Naive thymus-derived CD4-positive, alpha-beta T cell (primary cell): ENCODE data around the gene LPGAT1. TPM values are rescaled to one million over a fixed set of nuclear protein-coding genes. Genes with fewer than 3 reads are reported as not detected.

ENCODE experiments used
- ATAC-seq: fragments of 150-1000 bp; cut with Tn5 transposase; 2 replicates; pipeline ENCODE4 v1.10.0; 2021; ENCODE audit warnings: mild to moderate bottlenecking, moderate library complexity
- CTCF ChIA-PET: fragments of 350-600 bp; sonication (Branson Sonifier 250); formaldehyde crosslinking; loops from one replicate; lab custom pipeline; 2021; ENCODE audit warnings: antibody characterized with exemption; lab: Charles Lee
- POLR2A ChIA-PET: fragments of 350-600 bp; sonication (Branson Sonifier 250); formaldehyde crosslinking; loops from one replicate; lab custom pipeline; 2021; ENCODE audit warnings: antibody characterized with exemption, inconsistent platforms; lab: Charles Lee
- DNase-seq, 9 donors: peaks; one replicate each; pipeline versions ENCODE4 v3.0.0 to v3.0.0-alpha.2; 2020 to 2022; ENCODE audit warnings: mixed read lengths in 1 of 9
- H3K27ac ChIP-seq: one replicate; pipeline ENCODE4 v1.7.0; 2013; ENCODE audit warnings: mild to moderate bottlenecking, low read depth, low read length, moderate library complexity
- H3K27me3 ChIP-seq, 2 donors: one replicate each; pipeline ENCODE4 v1.7.0; 2013; ENCODE audit warnings: low read length in 2 of 2, mild to moderate bottlenecking in 2 of 2, moderate library complexity in 2 of 2; ENCODE audit not compliant: control insufficient read depth in 2 of 2, insufficient read depth in 2 of 2
- H3K36me3 ChIP-seq, 3 experiments: 1 replicate in 2 of 3; 2 replicates in 1 of 3; pipeline ENCODE4 v1.7.0; 2013; ENCODE audit warnings: low read length in 3 of 3, mild to moderate bottlenecking in 3 of 3, moderate library complexity in 1 of 3; ENCODE audit not compliant: insufficient read depth in 3 of 3, control insufficient read depth in 2 of 3
- H3K4me1 ChIP-seq, 2 donors: one replicate each; pipeline ENCODE4 v1.7.0; 2013; ENCODE audit warnings: low read length in 2 of 2, mild to moderate bottlenecking in 2 of 2, moderate library complexity in 1 of 2; ENCODE audit not compliant: control insufficient read depth in 2 of 2, insufficient read depth in 2 of 2
- H3K4me3 ChIP-seq: 2 replicates; pipeline ENCODE4 v1.7.0; 2013; ENCODE audit warnings: mild to moderate bottlenecking, low read length
- H3K9me3 ChIP-seq, 3 experiments: 1 replicate in 2 of 3; 2 replicates in 1 of 3; pipeline ENCODE4 v1.7.0; 2013; ENCODE audit warnings: low read length in 3 of 3; ENCODE audit not compliant: control insufficient read depth in 2 of 3
- H3K27ac Mint-ChIP-seq, 9 donors: one replicate each; pipeline ENCODE4 v1.8.0; 2020 to 2022; ENCODE audit warnings: mixed read lengths in 9 of 9, mild to moderate bottlenecking in 8 of 9, moderate library complexity in 5 of 9, inconsistent platforms in 2 of 9
- H3K27me3 Mint-ChIP-seq, 5 donors: one replicate each; pipeline ENCODE4 v1.8.0; 2021 to 2022; ENCODE audit warnings: mixed read lengths in 5 of 5, mild to moderate bottlenecking in 1 of 5
- H3K36me3 Mint-ChIP-seq, 5 donors: one replicate each; pipeline ENCODE4 v1.8.0; 2020 to 2022; ENCODE audit warnings: mixed read lengths in 5 of 5, mild to moderate bottlenecking in 3 of 5, inconsistent platforms in 1 of 5
- H3K4me1 Mint-ChIP-seq, 7 donors: one replicate each; pipeline ENCODE4 v1.8.0; 2020 to 2022; ENCODE audit warnings: mixed read lengths in 7 of 7, mild to moderate bottlenecking in 3 of 7, inconsistent platforms in 1 of 7
- H3K4me3 Mint-ChIP-seq, 10 donors: one replicate each; pipeline ENCODE4 v1.8.0; 2020 to 2022; ENCODE audit warnings: mild to moderate bottlenecking in 10 of 10, mixed read lengths in 10 of 10, moderate library complexity in 6 of 10, inconsistent platforms in 2 of 10
- H3K9me3 Mint-ChIP-seq, 11 donors: one replicate each; pipeline ENCODE4 v1.8.0; 2020 to 2022; ENCODE audit warnings: mixed read lengths in 11 of 11, mild to moderate bottlenecking in 4 of 11, inconsistent platforms in 1 of 11, moderate library complexity in 1 of 11
- intact Hi-C, 2 donors: fragments of 100-400 bp; cut with micrococcal nuclease; formaldehyde crosslinking; loops; one replicate each; pipeline ENCODE4 v1.15.1; 2023
- polyA plus RNA-seq, 2 donors: library from polyadenylated mRNA; unstranded; fragments of 300-500 nt; fragmentation: Illumina TruSeq; gene quantifications; one replicate each; pipeline ENCODE4 v1.2.3, GENCODE V29; 2021
- total RNA-seq, 6 experiments: library from RNA in 5 of 6; stranded (reverse) in 5 of 6; gene quantifications; 1 replicate in 5 of 6; 2 replicates in 1 of 6; pipeline ENCODE4 v1.2.3 and lab custom pipeline; 2021 to 2026

Gene LPGAT1
- total and polyA plus RNA-seq, 7 experiments from 2014 or later = 6.3 to 76.1 (median 13.6) TPM

- no peak for ATAC-seq
- no peak overlapping the region for H3K4me3 ChIP-seq
- Mint-ChIP-seq H3K27ac (no peak overlapping the region), H3K4me1 (peaks cover 0 to 13% (median 0%) of the 10 kb centered on the region in 7 donors), H3K36me3 (peaks cover 4 to 67% (median 61%) of the 10 kb centered on the region in 5 donors), H3K4me3 (no peak overlapping the region), H3K9me3 (peaks cover 0 to 36% (median 11%) of the 10 kb centered on the region in 11 donors), H3K27me3 (no peaks in the 10 kb centered on the region)
- no peaks in the 10 kb centered on the region for H3K36me3 ChIP-seq
- no peaks in the 10 kb centered on the region for H3K4me1 ChIP-seq
- intact Hi-C loops = no loop called here
- no peaks in the 10 kb centered on the region for H3K9me3 ChIP-seq
- POLR2A ChIA-PET = no interaction called here
- CTCF ChIA-PET = no interaction called here
- no peak overlapping the region for H3K27ac ChIP-seq
- H3K27me3 ChIP-seq = no peaks in the 10 kb centered on the region
- no peak for DNase-seq
These were observed 25.6 kb downstream of the LPGAT1 start for GRCh38 chr1:211804915-211805314.

DNA sequence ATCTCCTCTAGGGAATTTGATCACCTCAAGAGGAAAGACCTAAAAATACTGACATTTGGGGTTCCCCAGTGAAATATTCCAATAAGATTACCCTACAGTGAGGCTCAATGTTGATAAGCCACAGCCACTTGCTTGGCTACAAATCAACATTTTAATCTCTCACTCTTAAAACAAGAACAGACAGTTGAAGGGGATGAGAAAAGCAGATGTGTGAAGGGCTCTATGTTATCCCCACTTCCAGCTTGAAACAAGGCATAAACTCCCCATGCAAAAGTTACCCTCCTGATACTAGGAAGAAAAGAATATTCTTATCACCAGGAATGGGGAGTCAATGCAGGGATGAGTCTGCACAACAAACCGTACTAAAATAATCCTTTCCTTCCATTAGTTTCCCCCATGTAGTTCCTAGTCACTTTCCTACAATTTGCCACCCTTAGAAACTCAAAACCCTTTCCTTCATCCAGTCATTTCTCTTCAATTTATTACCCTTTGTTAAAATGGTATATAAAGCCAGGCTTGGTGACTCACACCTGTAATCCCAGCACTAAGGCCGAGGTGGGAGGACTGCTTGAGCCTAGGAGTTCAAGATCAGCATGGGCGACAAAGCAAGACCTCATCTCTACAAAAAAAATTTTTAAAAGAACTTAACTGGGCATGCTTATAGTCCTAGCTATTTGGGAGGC lies 29.5 kb downstream of the LPGAT1 start:
- Mint-ChIP-seq H3K27me3 (no peaks in the 10 kb centered on the region), H3K27ac (no peak overlapping the region), H3K4me1 (peaks cover 0 to 13% (median 0%) of the 10 kb centered on the region in 7 donors), H3K9me3 (peaks cover 0 to 28% (median 11%) of the 10 kb centered on the region in 11 donors), H3K4me3 (no peak overlapping the region), H3K36me3 (peaks cover 3 to 60% (median 46%) of the 10 kb centered on the region in 5 donors)
- ATAC-seq (no peak), DNase-seq (no peak)
- POLR2A ChIA-PET = no interaction called here
- Histone ChIP-seq H3K27ac (no peak overlapping the region), H3K27me3 (no peaks in the 10 kb centered on the region), H3K36me3 (no peaks in the 10 kb centered on the region), H3K9me3 (no peaks in the 10 kb centered on the region), H3K4me1 (no peaks in the 10 kb centered on the region), H3K4me3 (no peak overlapping the region)
- intact Hi-C loops = no loop called here
- CTCF ChIA-PET = no interaction called here

GRCh38 chr1:211797994-211798393 lies 32.6 kb downstream of the LPGAT1 start:
- POLR2A ChIA-PET = no interaction called here
- intact Hi-C loops = no loop called here

DNA sequence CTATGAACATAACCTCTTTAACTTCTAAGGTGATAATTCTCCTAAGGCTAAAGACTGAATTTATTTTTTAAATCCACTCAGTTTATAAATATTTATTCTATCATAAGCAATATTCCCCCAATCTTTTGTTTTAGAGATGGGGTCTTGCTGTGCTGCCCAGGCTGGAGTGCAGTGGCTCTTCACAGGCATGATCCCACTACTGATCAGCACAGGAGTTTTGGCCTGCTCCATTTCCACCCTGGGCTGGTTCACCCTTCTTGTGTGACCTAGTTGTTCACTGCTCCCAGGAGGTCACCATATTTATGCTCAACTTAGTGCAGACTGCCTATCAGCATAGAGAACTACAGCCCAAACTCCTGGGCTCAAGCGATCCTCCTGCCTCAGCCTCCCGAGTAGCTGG lies 38.6 kb downstream of the LPGAT1 start:
- CTCF ChIA-PET = no interaction called here
- Histone ChIP-seq H3K9me3 (no peaks in the 10 kb centered on the region), H3K4me3 (no peak overlapping the region), H3K4me1 (no peaks in the 10 kb centered on the region), H3K27ac (no peak overlapping the region), H3K36me3 (peaks cover 0 to 5% (median 0%) of the 10 kb centered on the region in 3 experiments), H3K27me3 (no peaks in the 10 kb centered on the region)
- ATAC-seq = no peak
- no peak for DNase-seq
- Mint-ChIP-seq H3K36me3 (peaks cover 5 to 32% (median 25%) of the 10 kb centered on the region in 5 donors), H3K27ac (no peak overlapping the region), H3K4me1 (peaks cover 0 to 2% (median 0%) of the 10 kb centered on the region in 7 donors), H3K9me3 (no peaks in the 10 kb centered on the region), H3K4me3 (no peak overlapping the region), H3K27me3 (no peaks in the 10 kb centered on the region)
- intact Hi-C loops = no loop called here
- POLR2A ChIA-PET = no interaction called here

More at GRCh38 chr1:211797994-211798393, 32.6 kb downstream of the LPGAT1 start:
- Mint-ChIP-seq H3K4me3 (no peak overlapping the region), H3K27me3 (no peaks in the 10 kb centered on the region), H3K36me3 (peaks cover 3 to 43% (median 39%) of the 10 kb centered on the region in 5 donors), H3K27ac (no peak overlapping the region), H3K4me1 (peaks cover 0 to 9% (median 2%) of the 10 kb centered on the region in 7 donors), H3K9me3 (peaks cover 0 to 16% (median 8%) of the 10 kb centered on the region in 11 donors)
- Histone ChIP-seq H3K4me1 (no peaks in the 10 kb centered on the region), H3K27ac (no peak overlapping the region), H3K27me3 (no peaks in the 10 kb centered on the region), H3K4me3 (no peak overlapping the region), H3K9me3 (no peaks in the 10 kb centered on the region), H3K36me3 (no peaks in the 10 kb centered on the region)
- ATAC-seq (no peak), DNase-seq (no peak)
- CTCF ChIA-PET = no interaction called here

GRCh38 chr1:211789641-211790464 lies 40.7 kb downstream of the LPGAT1 start:
- Histone ChIP-seq H3K9me3 (no peaks in the 10 kb centered on the region), H3K27ac (no peak overlapping the region), H3K36me3 (peaks cover 0 to 5% (median 0%) of the 10 kb centered on the region in 3 experiments), H3K4me1 (no peaks in the 10 kb centered on the region), H3K4me3 (no peak overlapping the region), H3K27me3 (no peaks in the 10 kb centered on the region)
- CTCF ChIA-PET = interaction anchor here (0.5 kb wide), 1 partner anchor 576 kb away, joined by 3 read pairs; no protein-coding TSS in a partner anchor
- Mint-ChIP-seq H3K27me3 (no peaks in the 10 kb centered on the region), H3K27ac (no peak overlapping the region), H3K4me1 (no peaks in the 10 kb centered on the region), H3K4me3 (no peak overlapping the region), H3K9me3 (no peaks in the 10 kb centered on the region), H3K36me3 (peaks cover 5 to 30% (median 23%) of the 10 kb centered on the region in 5 donors)
- POLR2A ChIA-PET = no interaction called here
- ATAC-seq = no peak
- DNase-seq = no peak
- intact Hi-C loops = no loop called here

- DNase-seq (no peak), ATAC-seq (no peak)
- Histone ChIP-seq H3K27me3 (no peaks in the 10 kb centered on the region), H3K27ac (no peak overlapping the region), H3K4me3 (no peak overlapping the region), H3K4me1 (no peaks in the 10 kb centered on the region), H3K36me3 (peaks cover 0 to 5% (median 0%) of the 10 kb centered on the region in 3 experiments), H3K9me3 (no peaks in the 10 kb centered on the region)
- no peaks in the 10 kb centered on the region for H3K27me3 Mint-ChIP-seq
- peaks cover 8 to 35% (median 23%) of the 10 kb centered on the region in 5 donors for H3K36me3 Mint-ChIP-seq
- peaks cover 0 to 4% (median 3%) of the 10 kb centered on the region in 7 donors for H3K4me1 Mint-ChIP-seq
- H3K27ac Mint-ChIP-seq = no peak overlapping the region
- H3K4me3 Mint-ChIP-seq = no peak overlapping the region
- ChIA-PET CTCF (interaction anchor here (0.6 kb wide), 1 partner anchor 47 kb away, joined by 4 read pairs; no protein-coding TSS in a partner anchor), POLR2A (interaction anchor here (0.5 kb wide), 1 partner anchor 57 kb away, joined by 3 read pairs; no protein-coding TSS in a partner anchor)
- intact Hi-C loops = no loop called here
- H3K9me3 Mint-ChIP-seq = no peaks in the 10 kb centered on the region
These were observed 41.9 kb downstream of the LPGAT1 start for GRCh38 chr1:211788626-211789025.
